SJSA1 (cell line): ENCODE measurements around the gene TFAP2E. TPM values are rescaled to one million over a fixed set of nuclear protein-coding genes. Genes with fewer than 3 reads are reported as not detected.

Experiments
- DNase-seq, 2 experiments: peaks; one replicate each; pipeline ENCODE4 v3.0.0-alpha.2; 2015 to 2020; ENCODE audit warnings: low spot score in 2 of 2, low read depth in 1 of 2
- H3K27ac ChIP-seq: fragments of 250-450 bp; sonication (Bioruptor Pico); 2 replicates; pipeline ENCODE4 v1.5.1; 2020; ENCODE audit warnings: mild to moderate bottlenecking, moderate library complexity
- H3K27me3 ChIP-seq: fragments of 250-450 bp; sonication (Bioruptor Pico); replicated peaks from 2 replicates; pipeline ENCODE4 v1.5.1; 2020; ENCODE audit warnings: mild to moderate bottlenecking, moderate library complexity
- H3K36me3 ChIP-seq: fragments of 250-450 bp; sonication (Bioruptor Pico); 2 replicates; pipeline ENCODE4 v1.5.1; 2020; ENCODE audit warnings: mild to moderate bottlenecking
- H3K4me1 ChIP-seq: fragments of 250-450 bp; sonication (Bioruptor Pico); replicated peaks from 2 replicates; pipeline ENCODE4 v1.6.1; 2021; ENCODE audit warnings: mild to moderate bottlenecking
- H3K4me3 ChIP-seq: fragments of 250-450 bp; sonication (Bioruptor Pico); 2 replicates; pipeline ENCODE4 v1.5.1; 2020; ENCODE audit warnings: mild to moderate bottlenecking
- H3K9me3 ChIP-seq: fragments of 250-450 bp; sonication (Bioruptor Pico); replicated peaks from 2 replicates; pipeline ENCODE4 v1.5.1; 2020; ENCODE audit warnings: mild to moderate bottlenecking
- total RNA-seq: library from RNA; depleted of rRNA; stranded (reverse); fragments of >200 nt; shearing (Covaris generic); gene quantifications from 2 replicates; pipeline ENCODE4 v1.2.3, GENCODE V29; 2014

Gene TFAP2E
- total RNA-seq, 1 experiment from 2014 or later = not detected

DNA sequence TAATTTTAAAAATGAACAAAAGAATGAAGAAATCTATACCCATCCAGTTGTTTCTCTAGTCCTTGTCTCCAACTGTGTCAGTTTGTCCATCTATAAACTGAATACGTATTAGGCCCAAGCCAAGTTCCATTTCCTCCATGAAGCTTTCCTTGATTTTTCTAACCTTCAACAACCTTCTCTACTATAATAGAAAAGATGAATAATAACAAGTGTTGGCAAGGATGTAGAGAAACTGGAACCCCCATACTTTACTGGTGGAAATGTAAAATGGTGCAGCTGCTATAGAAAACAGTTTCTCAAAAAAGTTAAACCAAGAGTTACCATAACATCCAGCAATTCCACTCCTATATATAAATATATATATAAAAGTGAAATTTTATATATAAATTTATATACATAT lies 26.5 kb upstream of the TFAP2E start:
- Histone ChIP-seq H3K9me3 (no peaks in the 10 kb centered on the region), H3K27ac (no peak overlapping the region), H3K27me3 (no peaks in the 10 kb centered on the region), H3K4me1 (peaks cover 6% of the 10 kb centered on the region; the same call in 1 of the 2 replicates), H3K4me3 (no peak overlapping the region), H3K36me3 (peaks cover 49% of the 10 kb centered on the region)
- no peak for DNase-seq

DNA sequence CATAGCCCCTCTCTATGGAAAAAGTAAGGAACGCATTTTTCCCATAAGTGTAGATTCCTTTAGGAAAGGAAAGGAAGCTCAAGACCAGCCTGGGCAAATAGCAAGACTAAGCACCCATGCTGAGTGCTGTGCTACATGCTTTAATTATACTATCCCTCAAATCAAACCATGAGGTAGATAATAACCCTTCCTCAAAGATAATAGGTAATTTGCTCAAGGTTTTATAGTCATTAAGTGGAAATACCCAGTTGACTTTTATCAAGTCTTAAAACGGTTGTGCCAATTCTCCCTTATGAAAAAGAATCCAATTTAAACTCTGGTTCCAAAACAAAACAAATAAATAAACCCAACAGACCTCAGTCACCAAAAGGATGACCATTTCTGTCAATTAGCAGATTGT lies 19.3 kb upstream of the TFAP2E start:
- H3K27ac ChIP-seq = no peak overlapping the region
- H3K36me3 ChIP-seq = peaks cover 36% of the 10 kb centered on the region
- H3K4me1 ChIP-seq = peaks cover 19% of the 10 kb centered on the region
- no peaks in the 10 kb centered on the region for H3K27me3 ChIP-seq
- no peak for DNase-seq
- H3K9me3 ChIP-seq = no peaks in the 10 kb centered on the region
- no peak overlapping the region for H3K4me3 ChIP-seq

DNA sequence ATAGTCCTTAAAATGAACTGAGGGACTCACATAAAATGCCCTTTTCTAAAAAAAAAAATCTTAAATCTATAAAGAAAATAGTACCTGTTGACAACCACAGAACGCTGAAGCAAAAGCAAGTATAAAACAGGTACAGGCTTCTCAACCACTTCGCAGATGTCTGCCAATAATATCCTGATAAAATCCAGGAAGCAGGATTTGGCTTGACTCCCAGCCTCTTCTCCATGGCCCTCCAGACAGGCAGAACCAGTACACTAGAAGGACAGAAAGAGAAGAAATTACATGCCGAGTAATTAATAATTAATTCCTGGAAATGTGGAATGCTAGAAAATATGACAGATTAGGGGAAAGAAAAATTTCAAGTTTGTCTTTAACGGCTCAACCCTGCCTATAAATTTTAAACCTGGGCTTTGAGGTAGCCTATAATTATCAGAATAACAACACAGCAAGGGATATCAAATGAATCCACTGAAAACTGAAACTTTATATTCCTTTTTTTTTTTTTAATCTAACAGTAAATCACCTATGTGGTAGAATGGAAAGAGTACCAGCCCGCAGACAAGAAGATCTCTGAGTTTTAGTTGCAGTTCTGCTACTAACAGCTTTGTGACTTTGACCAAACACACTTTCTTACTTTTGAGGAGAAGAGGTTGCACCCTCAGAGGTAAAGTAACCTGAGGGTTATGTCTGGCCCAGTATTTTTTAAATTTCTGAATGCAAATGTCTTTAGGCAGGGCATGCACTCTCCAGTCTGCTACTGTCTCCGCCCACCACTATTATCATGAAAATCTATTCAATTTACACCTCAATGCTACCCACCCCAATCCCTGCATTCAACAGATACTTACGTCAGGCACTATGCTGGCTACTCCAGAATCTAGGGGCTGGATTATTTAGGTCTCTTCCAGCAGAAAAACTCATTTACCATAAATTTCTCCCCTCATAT lies 18.6 kb upstream of the TFAP2E start:
- Histone ChIP-seq H3K9me3 (no peaks in the 10 kb centered on the region), H3K27ac (no peak overlapping the region), H3K4me3 (no peak overlapping the region), H3K27me3 (no peaks in the 10 kb centered on the region), H3K4me1 (peaks cover 19% of the 10 kb centered on the region), H3K36me3 (peaks cover 32% of the 10 kb centered on the region)
- DNase-seq = no peak

DNA sequence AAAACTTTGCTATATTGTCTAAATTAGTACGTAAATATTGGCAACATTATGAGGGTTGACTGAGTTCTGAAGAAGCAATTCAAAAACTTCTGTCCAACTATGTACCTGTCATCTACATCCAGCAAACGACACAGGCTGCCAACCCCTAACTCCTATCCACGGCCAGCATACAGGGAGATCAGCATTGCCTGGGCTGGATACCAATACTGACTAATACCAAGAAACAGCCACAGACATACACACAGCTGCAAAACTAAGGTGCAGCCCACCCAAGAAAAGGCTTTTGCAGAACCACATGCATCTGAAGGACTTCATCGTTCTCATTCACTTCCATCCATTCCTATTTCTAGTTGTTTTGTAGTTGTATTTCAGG lies 17.9 kb upstream of the TFAP2E start:
- Histone ChIP-seq H3K27ac (no peak overlapping the region), H3K9me3 (no peaks in the 10 kb centered on the region), H3K4me1 (peaks cover 19% of the 10 kb centered on the region), H3K27me3 (no peaks in the 10 kb centered on the region), H3K4me3 (no peak overlapping the region), H3K36me3 (peaks cover 29% of the 10 kb centered on the region)
- no peak for DNase-seq

DNA sequence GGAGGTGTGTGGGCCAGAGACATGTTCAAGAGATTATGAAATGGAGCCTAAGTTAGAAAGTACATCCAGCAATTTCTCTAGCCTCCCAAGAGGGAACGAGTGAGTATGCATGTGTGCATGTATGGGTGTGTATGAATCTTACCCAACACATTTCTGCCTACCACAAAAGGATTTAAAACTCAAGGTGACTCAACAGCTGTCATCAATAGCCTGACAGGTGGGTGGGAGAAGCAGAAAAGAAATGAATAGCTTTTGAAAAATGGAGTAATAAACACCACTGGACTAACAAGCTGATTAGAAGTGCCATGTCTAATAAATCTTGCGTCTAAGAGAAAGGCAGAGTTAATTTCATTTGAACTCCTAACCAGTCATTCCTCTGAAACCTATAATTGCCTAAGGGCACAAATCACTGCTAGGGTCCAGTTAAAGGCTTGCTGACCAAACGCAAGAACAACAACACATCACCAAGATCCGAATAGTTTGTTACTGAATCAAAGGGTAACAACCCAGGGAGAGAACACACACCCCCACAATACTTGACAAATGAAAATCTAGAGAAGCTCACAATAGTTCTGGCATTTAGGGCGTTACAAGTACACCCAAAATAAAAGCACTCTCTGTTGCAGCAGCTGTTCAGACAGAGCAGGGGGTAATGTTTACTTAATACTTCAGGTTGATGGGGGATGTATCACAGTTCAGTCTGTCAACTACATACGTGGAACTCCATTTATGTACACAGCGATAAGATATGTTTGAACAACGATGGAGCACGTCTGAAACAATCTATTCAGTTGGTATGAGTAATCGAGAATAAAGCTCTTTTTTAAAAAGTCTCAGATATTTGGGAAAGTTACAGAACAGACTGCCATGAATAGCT lies 17.3 kb upstream of the TFAP2E start:
- Histone ChIP-seq H3K27me3 (no peaks in the 10 kb centered on the region), H3K4me1 (peaks cover 19% of the 10 kb centered on the region), H3K27ac (no peak overlapping the region), H3K4me3 (peak overlapping the region; percentile 86), H3K9me3 (no peaks in the 10 kb centered on the region), H3K36me3 (peaks cover 31% of the 10 kb centered on the region)
- DNase-seq = no peak

DNA sequence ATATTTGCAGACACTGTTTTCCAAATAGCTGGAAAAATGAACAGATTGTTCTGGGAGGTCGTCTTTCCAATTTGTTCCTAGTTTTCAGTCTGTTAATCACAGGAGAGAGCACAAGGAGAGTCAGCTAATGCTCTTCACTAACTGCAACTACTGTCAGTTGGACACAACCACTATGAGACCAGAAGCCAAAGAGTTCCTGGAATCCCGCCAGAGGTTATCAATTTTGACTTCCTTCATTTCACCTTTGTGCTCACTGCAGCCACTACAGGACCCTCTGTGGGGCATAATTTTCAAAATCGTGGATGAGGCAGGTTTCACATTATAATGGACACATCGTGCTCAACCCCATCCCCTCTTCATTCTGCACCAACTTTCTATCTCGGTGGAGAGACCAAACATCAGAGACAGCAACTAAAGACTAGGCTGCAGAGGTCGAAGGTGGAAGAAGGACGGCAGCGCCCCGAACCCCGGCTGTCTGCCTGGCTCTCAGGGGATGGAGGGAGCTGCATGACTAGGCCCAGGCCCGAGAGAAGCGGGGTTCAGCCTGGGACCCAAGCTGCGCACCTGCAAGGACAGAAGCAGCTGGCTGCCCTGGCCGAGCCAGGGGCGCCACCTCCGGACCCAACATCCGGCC lies 16.5 kb upstream of the TFAP2E start:
- peak overlapping the region; percentile 86 for H3K4me3 ChIP-seq
- DNase-seq = no peak
- H3K27ac ChIP-seq = peak overlapping the region; percentile 85
- no peaks in the 10 kb centered on the region for H3K9me3 ChIP-seq
- no peaks in the 10 kb centered on the region for H3K27me3 ChIP-seq
- H3K36me3 ChIP-seq = peaks cover 29% of the 10 kb centered on the region
- H3K4me1 ChIP-seq = peaks cover 19% of the 10 kb centered on the region

DNA sequence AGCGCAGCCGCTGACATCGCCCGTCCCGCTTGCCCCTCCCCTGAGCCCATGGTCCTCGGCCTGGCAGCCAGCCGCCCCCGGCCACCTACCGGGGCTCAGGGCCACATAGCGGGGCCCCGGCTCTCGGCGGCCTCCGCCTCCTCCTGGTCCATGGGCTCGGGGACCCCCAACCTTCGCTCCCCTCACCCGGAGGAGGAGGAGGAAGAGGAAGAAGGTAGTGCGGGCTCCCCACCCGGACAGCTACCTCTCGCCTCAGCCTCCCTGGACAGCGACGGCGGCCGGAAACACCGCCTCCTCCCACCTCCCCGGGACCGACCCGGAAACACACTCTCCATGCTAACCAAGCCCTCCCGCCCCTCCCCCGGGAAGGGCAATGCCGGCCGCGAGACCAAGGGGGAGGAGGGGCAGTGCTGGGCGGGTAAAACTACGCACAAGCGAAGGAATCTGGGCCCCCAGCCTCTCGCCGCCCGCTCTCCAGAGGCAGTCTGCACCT lies 15.9 kb upstream of the TFAP2E start, which contains the start of gene KIAA0319L:
Gene KIAA0319L (minus strand): TSS at position 286 of the 493 bp plus-strand sequence. CDS start 2,912 bp downstream, outside the sequence.
- Histone ChIP-seq H3K9me3 (no peaks in the 10 kb centered on the region), H3K4me3 (peak within 1 kb of the TSS; percentile 86), H3K27me3 (no peaks in the 10 kb centered on the region), H3K27ac (peak within 1 kb of the TSS; percentile 85), H3K36me3 (peaks cover 30% of the 10 kb centered on the region), H3K4me1 (peaks cover 19% of the 10 kb centered on the region)
- peak; percentile 89 to 98 for DNase-seq

DNA sequence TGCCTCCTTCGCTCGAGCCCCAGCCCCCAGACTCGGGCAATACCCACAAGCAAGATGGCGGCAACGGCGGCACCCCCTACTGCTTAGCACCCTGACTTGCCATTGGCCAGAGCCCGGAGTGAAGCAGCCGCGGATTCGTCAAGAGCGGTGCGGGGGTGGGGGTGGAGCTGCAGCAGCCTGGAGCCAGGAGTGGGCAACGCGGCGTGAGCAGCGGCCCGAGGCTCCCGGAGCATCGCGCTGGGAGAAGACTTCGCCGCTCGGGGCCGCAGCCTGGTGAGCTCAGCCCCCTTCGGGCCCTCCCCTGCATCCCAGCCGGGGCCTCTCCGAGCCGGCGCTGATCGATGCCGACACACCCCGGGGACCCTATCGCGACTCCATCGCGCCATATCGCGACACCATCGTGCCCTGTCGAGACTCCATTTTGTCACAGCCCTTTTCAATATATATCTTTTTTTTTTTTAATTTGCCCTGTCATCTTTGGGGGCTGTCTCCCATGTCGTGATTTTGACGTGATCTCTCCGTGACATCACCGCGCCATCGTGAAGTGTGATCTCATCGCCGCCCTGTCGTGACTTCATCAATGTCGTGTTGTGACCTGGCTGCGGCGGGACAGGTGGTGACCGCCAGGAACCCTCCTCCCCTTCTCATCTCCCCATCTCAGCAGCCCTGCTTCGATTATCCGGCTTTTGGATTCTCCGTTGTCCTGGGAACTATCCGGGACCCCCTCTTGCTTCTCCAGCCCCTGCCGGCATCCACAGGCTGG lies 15.3 kb upstream of the TFAP2E start, which contains the start of gene NCDN:
Gene NCDN (plus strand): TSS at position 189 of the 763 bp plus-strand sequence. CDS start 392 bp downstream, at position 581.
- peaks cover 19% of the 10 kb centered on the region for H3K4me1 ChIP-seq
- peaks cover 35% of the 10 kb centered on the region; the same call in 1 of the 2 replicates for H3K36me3 ChIP-seq
- DNase-seq = peak; percentile 98

DNA sequence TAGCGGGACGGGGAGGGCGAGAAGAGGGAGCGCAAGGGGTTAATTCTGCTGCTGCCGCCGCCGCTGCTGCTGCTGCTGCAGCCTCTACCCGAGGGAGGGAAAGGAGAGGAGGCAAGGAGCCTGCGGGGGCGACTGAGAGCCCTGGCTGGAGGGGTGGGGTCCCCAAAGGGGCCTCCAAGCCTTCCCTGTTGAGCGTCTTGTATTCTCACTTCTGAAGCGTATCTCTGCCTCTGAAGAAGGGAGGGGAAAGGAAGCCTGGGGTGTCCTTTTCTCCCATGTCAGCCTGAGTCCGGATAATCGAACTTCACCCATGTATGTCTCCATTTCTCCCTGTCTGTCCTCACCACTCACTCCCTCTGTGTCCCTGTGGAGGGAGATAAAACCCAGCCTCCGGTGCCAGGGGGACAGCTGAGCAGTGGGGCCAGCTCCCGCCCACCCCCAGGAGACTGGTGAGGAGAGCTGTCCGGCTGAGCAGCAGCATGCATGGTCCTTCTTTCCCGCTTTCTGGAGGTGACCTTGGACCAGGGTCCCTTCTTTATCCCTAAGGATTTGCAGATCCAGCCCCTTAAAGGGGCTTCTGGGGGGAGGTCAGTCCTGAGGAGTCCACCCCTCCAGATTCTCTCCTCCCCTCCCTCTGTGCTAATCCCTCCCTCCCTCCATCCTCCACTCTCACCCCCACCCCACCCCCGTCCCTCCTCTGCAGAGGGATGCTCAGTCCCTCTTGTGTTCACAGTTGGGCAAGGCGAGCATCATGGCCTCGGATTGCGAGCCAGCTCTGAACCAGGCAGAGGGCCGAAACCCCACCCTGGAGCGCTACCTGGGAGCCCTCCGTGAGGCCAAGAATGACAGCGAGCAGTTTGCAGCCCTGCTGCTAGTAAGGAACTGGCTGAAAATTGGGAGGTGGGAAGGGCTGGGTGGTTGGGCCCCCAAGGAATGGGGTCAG lies 14.5 kb upstream of the TFAP2E start:
- Histone ChIP-seq H3K36me3 (peaks cover 35% of the 10 kb centered on the region; the same call in 1 of the 2 replicates), H3K27ac (no peak overlapping the region), H3K9me3 (no peaks in the 10 kb centered on the region), H3K27me3 (no peaks in the 10 kb centered on the region), H3K4me3 (peak overlapping the region; percentile 86), H3K4me1 (peaks cover 19% of the 10 kb centered on the region)
- DNase-seq = peak in 1 of 2 experiments; percentile 36

More for the DNA sequence above, 15.3 kb upstream of the TFAP2E start, which contains the start of gene NCDN:
- peak within 1 kb of the TSS; percentile 85 for H3K27ac ChIP-seq
- H3K9me3 ChIP-seq = no peaks in the 10 kb centered on the region
- peak within 1 kb of the TSS; percentile 86 for H3K4me3 ChIP-seq
- H3K27me3 ChIP-seq = no peaks in the 10 kb centered on the region

DNA sequence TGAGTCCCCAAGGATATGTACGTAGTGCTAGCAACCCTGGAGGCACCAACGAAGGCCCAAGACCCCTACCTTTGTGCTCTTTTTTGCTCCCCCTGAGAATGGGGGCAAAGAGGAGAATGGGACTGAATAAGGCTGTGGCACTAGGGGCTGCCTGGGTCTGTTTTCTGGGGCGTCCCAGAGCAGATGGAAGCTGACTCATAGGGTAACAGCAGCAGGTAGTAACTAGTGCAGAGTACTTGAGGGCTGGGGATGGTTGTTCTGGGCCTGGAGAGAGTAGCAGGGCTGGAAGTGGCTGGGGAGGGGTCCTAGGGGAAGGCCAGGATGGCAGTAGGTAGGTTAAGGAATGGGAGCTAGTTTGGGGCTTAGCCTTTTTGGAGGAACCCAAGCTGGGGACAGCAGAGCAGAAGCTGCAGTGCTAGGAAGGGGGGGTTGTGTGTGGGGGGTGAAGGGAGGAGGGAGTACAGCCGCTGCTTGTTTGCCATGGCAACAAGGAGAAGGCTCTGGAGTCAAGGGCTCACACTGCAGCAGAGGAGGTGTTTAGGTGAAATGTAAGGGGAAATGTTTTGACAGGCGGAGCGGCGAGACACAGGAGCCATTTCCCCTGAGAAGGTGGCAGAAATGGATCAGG lies 13.7 kb upstream of the TFAP2E start:
- Histone ChIP-seq H3K27me3 (no peaks in the 10 kb centered on the region), H3K27ac (no peak overlapping the region), H3K9me3 (no peaks in the 10 kb centered on the region), H3K4me3 (no peak overlapping the region), H3K36me3 (peaks cover 36% of the 10 kb centered on the region), H3K4me1 (peaks cover 19% of the 10 kb centered on the region)
- DNase-seq = no peak
